ENCODE results near the gene TPRX1. TPM values are rescaled to one million over a fixed set of nuclear protein-coding genes. Genes with fewer than 3 reads are reported as not detected.
"Not testable (repeated sequence)": the region's sequence is repeated elsewhere in the genome, so short reads cannot be mapped to it uniquely, and the experiment has no call there.

TPRX1 gene
- total RNA-seq, 2 experiments from 2014 or later = not detected

DNA sequence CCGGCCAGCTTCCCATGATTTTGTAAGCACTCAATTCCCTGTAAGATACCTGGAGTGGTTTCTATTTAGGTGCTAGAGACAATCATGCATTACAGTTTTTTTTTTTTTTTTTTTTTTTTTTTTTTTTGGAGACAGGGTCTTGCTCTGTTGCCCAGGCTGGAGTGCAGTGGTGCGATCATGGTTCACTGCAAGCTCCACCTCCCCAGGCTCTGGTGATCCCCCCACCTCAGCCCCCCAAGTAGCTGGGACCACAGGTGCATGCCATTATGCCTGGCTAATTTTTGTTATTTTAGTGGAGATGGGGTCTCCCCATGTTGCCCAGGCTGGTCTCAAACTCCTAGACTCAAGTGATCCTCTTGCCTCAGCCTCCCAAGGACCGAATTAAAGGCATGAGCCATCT, 39.6 kb downstream of the TPRX1 start:
- H4K20me1 ChIP-seq (ENCODE audit: insufficient read depth, low read length); CTCF ChIA-PET (ENCODE audit: unreplicated experiment); H3K4me2 ChIP-seq (ENCODE audit: low read length); H3K4me3 ChIP-seq (ENCODE audit: low read depth, low read length, poor library complexity, severe bottlenecking); H3K36me3 ChIP-seq (ENCODE audit: insufficient read depth, low read length); H3K9me3 ChIP-seq (ENCODE audit: low read length); H3K27ac ChIP-seq (ENCODE audit: low read depth, low read length, poor library complexity, severe bottlenecking); POLR2A ChIA-PET; intact Hi-C loops (cut with micrococcal nuclease; ENCODE audit: unreplicated experiment); H3K9me2 ChIP-seq (ENCODE audit: insufficient read depth, low read length); H3K79me2 ChIP-seq (ENCODE audit: insufficient read depth, low read depth, low read length); BruUV-seq (replicated peaks); DNase-seq (ENCODE audit: low spot score); H3K4me1 ChIP-seq (ENCODE audit: insufficient read depth, low read length, poor library complexity, severe bottlenecking); H2AFZ ChIP-seq (ENCODE audit: low read length): not testable (repeated sequence)

DNA sequence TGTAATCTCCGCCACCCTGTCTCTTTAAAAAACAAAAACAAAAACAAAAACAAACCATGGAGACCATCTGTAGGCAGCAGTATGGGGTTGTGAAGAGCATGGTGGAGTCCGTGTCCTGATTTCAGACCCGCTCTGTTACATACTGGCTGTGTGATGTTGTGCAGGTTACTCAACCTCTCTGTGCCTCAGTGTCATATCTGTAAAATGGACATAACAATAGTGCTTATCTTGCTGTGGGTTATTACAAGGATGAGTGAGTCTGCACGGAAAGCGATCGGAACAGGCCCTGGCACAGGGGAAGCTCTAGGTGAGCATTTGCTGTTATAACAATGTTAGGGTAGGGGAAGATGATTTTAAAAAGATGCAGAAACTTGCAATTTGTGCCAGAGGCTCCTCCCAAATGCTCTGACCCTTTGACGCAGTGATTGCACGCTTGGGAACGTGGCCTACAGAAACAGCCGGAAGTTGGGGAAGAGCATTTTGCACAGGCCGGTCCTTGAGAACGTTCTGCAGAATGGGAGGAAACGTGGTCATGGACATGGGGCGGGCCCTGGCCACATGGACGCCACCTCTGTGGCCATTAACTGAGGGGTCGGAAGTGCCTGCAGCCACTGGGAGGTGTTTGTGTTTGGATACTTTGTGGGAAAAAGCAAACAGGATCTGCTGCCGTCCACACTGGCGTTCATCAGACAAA, 41.6 kb downstream of the TPRX1 start:
- TF ChIP-seq, protein P1, sequence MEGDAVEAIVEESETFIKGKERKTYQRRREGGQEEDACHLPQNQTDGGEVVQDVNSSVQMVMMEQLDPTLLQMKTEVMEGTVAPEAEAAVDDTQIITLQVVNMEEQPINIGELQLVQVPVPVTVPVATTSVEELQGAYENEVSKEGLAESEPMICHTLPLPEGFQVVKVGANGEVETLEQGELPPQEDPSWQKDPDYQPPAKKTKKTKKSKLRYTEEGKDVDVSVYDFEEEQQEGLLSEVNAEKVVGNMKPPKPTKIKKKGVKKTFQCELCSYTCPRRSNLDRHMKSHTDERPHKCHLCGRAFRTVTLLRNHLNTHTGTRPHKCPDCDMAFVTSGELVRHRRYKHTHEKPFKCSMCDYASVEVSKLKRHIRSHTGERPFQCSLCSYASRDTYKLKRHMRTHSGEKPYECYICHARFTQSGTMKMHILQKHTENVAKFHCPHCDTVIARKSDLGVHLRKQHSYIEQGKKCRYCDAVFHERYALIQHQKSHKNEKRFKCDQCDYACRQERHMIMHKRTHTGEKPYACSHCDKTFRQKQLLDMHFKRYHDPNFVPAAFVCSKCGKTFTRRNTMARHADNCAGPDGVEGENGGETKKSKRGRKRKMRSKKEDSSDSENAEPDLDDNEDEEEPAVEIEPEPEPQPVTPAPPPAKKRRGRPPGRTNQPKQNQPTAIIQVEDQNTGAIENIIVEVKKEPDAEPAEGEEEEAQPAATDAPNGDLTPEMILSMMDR (conservative IDR thresholded peaks at IDR 0.05; ENCODE audit: low read length) = no peak
- TF ChIP-seq EZH2phosphoT487 (IDR thresholded peaks at IDR 0.05; ENCODE audit: borderline replicate concordance, low read depth, low read length) = no peak
- POLR2A ChIA-PET = no interaction called here
- BruUV-seq (replicated peaks) = no TSS peak

DNA sequence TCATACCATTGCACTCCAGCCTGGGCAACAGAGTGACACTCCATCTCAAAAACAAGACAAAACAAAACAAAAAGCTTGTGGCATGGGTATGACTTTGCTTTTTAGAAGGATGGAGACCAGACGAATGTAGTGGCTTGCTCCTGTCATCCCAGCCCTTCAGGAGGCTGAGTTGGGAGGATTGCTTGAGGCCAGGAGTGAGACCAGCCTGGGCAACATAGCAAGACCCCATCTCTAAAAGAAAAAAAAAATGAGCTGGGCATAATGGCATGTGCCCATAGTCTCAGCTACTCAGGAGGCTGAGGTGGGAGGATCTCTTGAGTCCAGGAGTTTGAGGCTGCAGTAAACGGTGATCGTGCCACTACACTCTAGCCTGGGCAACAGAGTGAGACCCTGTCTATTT, 42.2 kb downstream of the TPRX1 start:
- Histone ChIP-seq H3K4me1 (ENCODE audit: insufficient read depth, low read length, poor library complexity, severe bottlenecking) (no peaks in the 10 kb centered on the region), H3K79me2 (ENCODE audit: insufficient read depth, low read depth, low read length) (no peaks in the 10 kb centered on the region), H3K36me3 (ENCODE audit: insufficient read depth, low read length) (peaks cover 22% of the 10 kb centered on the region), H3K9me2 (ENCODE audit: insufficient read depth, low read length) (no peaks in the 10 kb centered on the region), H3K4me3 (ENCODE audit: low read depth, low read length, poor library complexity, severe bottlenecking) (no peak overlapping the region), H2AFZ (ENCODE audit: low read length) (no peak overlapping the region), H3K9me3 (ENCODE audit: low read length) (no peaks in the 10 kb centered on the region), H3K27ac (ENCODE audit: low read depth, low read length, poor library complexity, severe bottlenecking) (no peak overlapping the region), H4K20me1 (ENCODE audit: insufficient read depth, low read length) (no peaks in the 10 kb centered on the region), H3K4me2 (ENCODE audit: low read length) (no peak overlapping the region)
- ChIA-PET POLR2A (interaction anchor here (0.6 kb wide), 1 partner anchor 12 kb away, joined by 6 read pairs; no protein-coding TSS in a partner anchor), CTCF (ENCODE audit: unreplicated experiment) (no interaction called here)
- BruUV-seq (replicated peaks) = no TSS peak
- TF ChIP-seq, protein P1 (conservative IDR thresholded peaks at IDR 0.05; ENCODE audit: low read length) = no peak
- no peak for TF ChIP-seq EZH2phosphoT487 (IDR thresholded peaks at IDR 0.05; ENCODE audit: borderline replicate concordance, low read depth, low read length)
- DNase-seq (ENCODE audit: low spot score) = no peak
- intact Hi-C loops (cut with micrococcal nuclease; ENCODE audit: unreplicated experiment) = no loop called here

More for the DNA sequence above, 41.6 kb downstream of the TPRX1 start:
- Histone ChIP-seq H3K27ac (ENCODE audit: low read depth, low read length, poor library complexity, severe bottlenecking) (no peak overlapping the region), H2AFZ (ENCODE audit: low read length) (no peak overlapping the region), H3K4me2 (ENCODE audit: low read length) (no peak overlapping the region), H3K4me3 (ENCODE audit: low read depth, low read length, poor library complexity, severe bottlenecking) (no peak overlapping the region), H3K9me2 (ENCODE audit: insufficient read depth, low read length) (no peaks in the 10 kb centered on the region), H3K4me1 (ENCODE audit: insufficient read depth, low read length, poor library complexity, severe bottlenecking) (no peaks in the 10 kb centered on the region), H3K9me3 (ENCODE audit: low read length) (no peaks in the 10 kb centered on the region), H4K20me1 (ENCODE audit: insufficient read depth, low read length) (no peaks in the 10 kb centered on the region), H3K36me3 (ENCODE audit: insufficient read depth, low read length) (peaks cover 16% of the 10 kb centered on the region), H3K79me2 (ENCODE audit: insufficient read depth, low read depth, low read length) (no peaks in the 10 kb centered on the region)
- intact Hi-C loops (cut with micrococcal nuclease; ENCODE audit: unreplicated experiment) = no loop called here
- DNase-seq (ENCODE audit: low spot score) = no peak
- CTCF ChIA-PET (ENCODE audit: unreplicated experiment) = no interaction called here
